IMR-90 (cell line): ENCODE measurements around the gene SCAMP1.

Source experiments
- CTCF ChIP-seq: conservative IDR thresholded peaks from 2 replicates; pipeline ENCODE4 v1.5.1; 2012; ENCODE audit warnings: mild to moderate bottlenecking, low read depth, low read length, improper control_type of control experiment
- MAFK ChIP-seq: IDR thresholded peaks from 2 replicates; pipeline ENCODE4 v1.6.1; 2012; ENCODE audit warnings: low read depth, low read length, improper control_type of control experiment
- MXI1 ChIP-seq: IDR thresholded peaks from 2 replicates; pipeline ENCODE4 v1.6.1; 2012; ENCODE audit warnings: low read depth, mild to moderate bottlenecking, low read length, moderate library complexity, borderline replicate concordance
- POLR2A ChIP-seq: IDR thresholded peaks from 2 replicates; pipeline ENCODE4 v1.6.1; 2012; ENCODE audit warnings: mild to moderate bottlenecking, low read depth, low read length
- RAD21 ChIP-seq: IDR thresholded peaks from 2 replicates; pipeline ENCODE4 v1.6.1; 2012; ENCODE audit warnings: low read length, improper control_type of control experiment
- RCOR1 ChIP-seq: IDR thresholded peaks from 2 replicates; pipeline ENCODE4 v1.6.1; 2012; ENCODE audit warnings: mild to moderate bottlenecking, low read length, improper control_type of control experiment; ENCODE audit not compliant: insufficient replicate concordance
- RFX5 ChIP-seq: IDR thresholded peaks from 2 replicates; pipeline ENCODE4 v1.8.0; 2012; ENCODE audit warnings: low read depth, mild to moderate bottlenecking, low read length, moderate library complexity
- SMC3 ChIP-seq: fragments of 150-350 bp; IDR thresholded peaks from 2 replicates; pipeline ENCODE4 v1.6.1; 2016; ENCODE audit warnings: low read depth, mild to moderate bottlenecking, antibody characterized with exemption, low read length, moderate library complexity

GRCh38 chr5:78323241-78323640, 37.2 kb upstream of the SCAMP1 start:
- TF ChIP-seq CTCF: no peak
- TF ChIP-seq SMC3: no peak
- no peak for TF ChIP-seq POLR2A
- TF ChIP-seq MXI1: no peak
- no peak for TF ChIP-seq MAFK
- TF ChIP-seq RCOR1: no peak
- TF ChIP-seq RAD21: no peak
- no peak for TF ChIP-seq RFX5
